Measurements from ENCODE around the gene ROBO2.

Gene ROBO2

GRCh38 chr3:77320514-77320913, 280.6 kb downstream of the ROBO2 start:
- peak in 1 of 2 experiments; percentile 37 for DNase-seq (ENCODE audit: low read depth in 1 of 2, low spot score in 1 of 2)
- in situ Hi-C loops (cut with HindIII; ENCODE audit: low pct_unique_long_range_greater_than_20kb, low sequenced_read_pairs), result no loop called here
- TF ChIP-seq JUND (IDR thresholded peaks at IDR 0.05; ENCODE audit: low read depth), result no peak

GRCh38 chr3:77321646-77322045, 281.7 kb downstream of the ROBO2 start:
- in situ Hi-C loops (cut with HindIII; ENCODE audit: low pct_unique_long_range_greater_than_20kb, low sequenced_read_pairs), result no loop called here
- no peak for TF ChIP-seq JUND (IDR thresholded peaks at IDR 0.05; ENCODE audit: low read depth)
- no peak for DNase-seq (ENCODE audit: low read depth in 1 of 2, low spot score in 1 of 2)

DNA sequence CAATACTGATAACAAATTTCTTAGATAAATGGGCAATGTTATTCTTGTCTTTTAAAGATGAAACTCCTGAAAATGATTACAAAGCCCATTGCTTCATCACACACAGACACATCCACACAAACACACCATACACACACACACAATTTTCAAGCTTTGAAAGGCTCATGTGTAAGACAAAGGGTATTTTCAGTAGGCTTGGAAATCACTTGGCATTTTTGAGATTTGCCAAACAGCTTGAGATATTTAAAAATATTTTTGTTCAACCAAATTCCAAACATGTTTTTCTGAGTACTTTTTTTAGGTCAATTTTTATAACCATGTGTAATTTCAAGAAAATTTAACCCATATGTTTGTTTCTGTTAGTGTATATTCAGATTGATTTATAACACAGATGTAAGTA, 283.7 kb downstream of the ROBO2 start:
- in situ Hi-C loops (cut with HindIII; ENCODE audit: low pct_unique_long_range_greater_than_20kb, low sequenced_read_pairs), result no loop called here
- TF ChIP-seq JUND (IDR thresholded peaks at IDR 0.05; ENCODE audit: low read depth), result no peak
- DNase-seq (ENCODE audit: low read depth in 1 of 2, low spot score in 1 of 2), result no peak

- no peak for TF ChIP-seq JUND (IDR thresholded peaks at IDR 0.05; ENCODE audit: low read depth)
- in situ Hi-C loops (cut with HindIII; ENCODE audit: low pct_unique_long_range_greater_than_20kb, low sequenced_read_pairs), result no loop called here
Measured at GRCh38 chr3:77324105-77324504, 284.2 kb downstream of the ROBO2 start.

DNA sequence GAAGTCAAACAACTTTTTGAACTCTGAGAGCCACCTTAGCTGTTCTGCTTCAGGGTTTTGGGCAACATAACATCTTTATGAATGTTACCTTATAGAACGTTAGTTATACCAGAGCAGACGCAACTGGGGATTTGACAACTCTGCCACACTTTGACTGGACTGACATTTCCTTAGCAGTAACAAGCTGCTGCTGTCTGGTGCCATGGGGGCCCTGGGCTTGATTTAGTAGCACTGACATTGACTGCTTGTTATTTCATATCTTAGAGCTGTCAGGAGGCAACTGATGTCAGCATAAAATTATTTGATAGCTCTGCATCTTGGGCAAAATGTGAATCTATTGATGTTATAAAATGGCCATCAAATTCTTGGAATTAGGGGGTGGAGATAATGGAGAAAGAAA, 285.4 kb downstream of the ROBO2 start:
- in situ Hi-C loops (cut with HindIII; ENCODE audit: low pct_unique_long_range_greater_than_20kb, low sequenced_read_pairs), result no loop called here
- no peak for TF ChIP-seq JUND (IDR thresholded peaks at IDR 0.05; ENCODE audit: low read depth)
- no peak for DNase-seq (ENCODE audit: low read depth in 1 of 2, low spot score in 1 of 2)

More at GRCh38 chr3:77324105-77324504, 284.2 kb downstream of the ROBO2 start:
- no peak for DNase-seq (ENCODE audit: low read depth in 1 of 2, low spot score in 1 of 2)

DNA sequence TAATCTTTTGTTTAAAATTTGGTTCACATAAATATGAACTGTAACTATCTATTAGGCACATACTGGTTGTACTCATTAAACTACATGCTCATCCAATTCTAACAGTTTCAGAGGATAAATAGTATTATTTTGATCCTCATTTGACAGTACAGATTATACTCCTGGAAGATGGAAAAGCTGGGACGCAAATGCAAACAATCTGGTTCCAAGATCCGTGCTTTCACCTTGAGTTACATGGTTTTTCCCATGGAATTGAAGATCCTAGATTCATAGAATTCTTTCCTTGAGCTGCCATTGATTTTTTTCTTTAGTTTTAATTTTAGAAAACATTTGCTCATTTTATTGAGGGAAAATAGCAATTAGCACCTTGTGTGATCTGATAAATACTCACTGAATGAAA, 285.8 kb downstream of the ROBO2 start:
- in situ Hi-C loops (cut with HindIII; ENCODE audit: low pct_unique_long_range_greater_than_20kb, low sequenced_read_pairs), result no loop called here
- no peak for TF ChIP-seq JUND (IDR thresholded peaks at IDR 0.05; ENCODE audit: low read depth)
- no peak for DNase-seq (ENCODE audit: low read depth in 1 of 2, low spot score in 1 of 2)

GRCh38 chr3:77326586-77326985, 286.7 kb downstream of the ROBO2 start:
- DNase-seq (ENCODE audit: low read depth in 1 of 2, low spot score in 1 of 2), result no peak
- in situ Hi-C loops (cut with HindIII; ENCODE audit: low pct_unique_long_range_greater_than_20kb, low sequenced_read_pairs), result no loop called here
- no peak for TF ChIP-seq JUND (IDR thresholded peaks at IDR 0.05; ENCODE audit: low read depth)

GRCh38 chr3:77328690-77329089, 288.8 kb downstream of the ROBO2 start:
- TF ChIP-seq JUND (IDR thresholded peaks at IDR 0.05; ENCODE audit: low read depth), result no peak
- in situ Hi-C loops (cut with HindIII; ENCODE audit: low pct_unique_long_range_greater_than_20kb, low sequenced_read_pairs), result no loop called here
- no peak for DNase-seq (ENCODE audit: low read depth in 1 of 2, low spot score in 1 of 2)

DNA sequence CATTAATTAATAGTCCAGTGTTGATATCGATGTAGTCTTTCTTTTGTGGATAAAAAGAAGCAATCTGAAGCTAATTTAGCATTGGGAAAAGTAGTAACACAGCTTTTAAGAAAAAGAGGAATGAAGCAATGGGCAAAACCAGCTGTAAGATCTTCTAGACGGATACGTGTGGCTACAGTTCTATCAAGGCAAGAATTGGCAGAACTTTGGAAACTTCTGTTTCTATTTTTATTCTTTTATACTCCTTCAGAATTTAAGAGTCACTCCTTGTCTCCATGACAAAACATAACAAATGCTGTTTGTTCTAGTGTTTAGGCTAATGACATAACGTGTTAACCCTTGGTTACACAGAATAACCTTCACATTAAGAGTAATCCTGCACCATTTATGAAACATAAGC, 289.2 kb downstream of the ROBO2 start:
- DNase-seq (ENCODE audit: low read depth in 1 of 2, low spot score in 1 of 2), result no peak
- in situ Hi-C loops (cut with HindIII; ENCODE audit: low pct_unique_long_range_greater_than_20kb, low sequenced_read_pairs), result no loop called here
- no peak for TF ChIP-seq JUND (IDR thresholded peaks at IDR 0.05; ENCODE audit: low read depth)

- DNase-seq (ENCODE audit: low read depth in 1 of 2, low spot score in 1 of 2), result peak in 1 of 2 experiments; percentile 51
- peak; percentile 50; the same call in 1 of the 2 replicates for TF ChIP-seq JUND (IDR thresholded peaks at IDR 0.05; ENCODE audit: low read depth)
- in situ Hi-C loops (cut with HindIII; ENCODE audit: low pct_unique_long_range_greater_than_20kb, low sequenced_read_pairs), result no loop called here
Measured at GRCh38 chr3:77338195-77338594, 298.3 kb downstream of the ROBO2 start.

DNA sequence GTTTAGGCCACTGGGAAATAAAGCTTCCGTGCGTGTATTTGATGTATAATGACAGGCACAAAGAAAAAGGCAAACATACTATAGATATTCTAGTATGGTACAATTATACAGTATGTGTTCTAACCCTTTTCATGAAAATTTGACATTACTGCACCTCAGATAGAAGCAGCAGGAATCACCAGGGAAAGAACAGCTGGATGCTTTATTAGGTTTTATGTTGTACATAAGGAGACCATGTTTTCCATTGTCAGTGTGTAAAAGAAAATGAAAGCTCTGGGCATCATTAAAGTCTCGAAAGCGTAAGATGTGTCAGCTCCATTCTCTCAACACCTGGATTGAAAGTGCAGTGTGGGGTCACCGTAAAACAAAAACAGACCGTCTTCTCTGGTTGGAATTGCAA, 302.1 kb downstream of the ROBO2 start:
- in situ Hi-C loops (cut with HindIII; ENCODE audit: low pct_unique_long_range_greater_than_20kb, low sequenced_read_pairs), result no loop called here
- TF ChIP-seq JUND (IDR thresholded peaks at IDR 0.05; ENCODE audit: low read depth), result no peak
- no peak for DNase-seq (ENCODE audit: low read depth in 1 of 2, low spot score in 1 of 2)

DNA sequence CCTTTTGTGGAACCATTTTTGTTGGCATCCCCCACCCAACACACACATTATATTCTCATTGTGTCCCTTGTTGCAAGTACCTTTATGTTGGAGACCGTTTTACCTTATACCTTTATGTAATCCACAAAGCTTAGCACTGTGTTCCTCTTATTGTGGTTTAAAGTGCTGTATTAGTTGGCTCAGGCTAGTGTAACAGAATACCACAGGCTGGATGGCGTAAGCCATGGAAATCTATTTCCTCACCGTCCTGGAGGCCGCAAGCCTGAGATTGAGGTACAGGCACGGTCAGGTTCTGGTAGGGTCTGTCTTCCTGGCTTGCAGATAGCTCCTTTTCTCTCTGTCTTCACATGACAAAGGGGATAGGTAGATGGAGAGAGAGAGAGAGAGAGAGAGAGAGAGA, 302.8 kb downstream of the ROBO2 start:
- DNase-seq (ENCODE audit: low read depth in 1 of 2, low spot score in 1 of 2), result no peak
- in situ Hi-C loops (cut with HindIII; ENCODE audit: low pct_unique_long_range_greater_than_20kb, low sequenced_read_pairs), result no loop called here
- no peak for TF ChIP-seq JUND (IDR thresholded peaks at IDR 0.05; ENCODE audit: low read depth)

DNA sequence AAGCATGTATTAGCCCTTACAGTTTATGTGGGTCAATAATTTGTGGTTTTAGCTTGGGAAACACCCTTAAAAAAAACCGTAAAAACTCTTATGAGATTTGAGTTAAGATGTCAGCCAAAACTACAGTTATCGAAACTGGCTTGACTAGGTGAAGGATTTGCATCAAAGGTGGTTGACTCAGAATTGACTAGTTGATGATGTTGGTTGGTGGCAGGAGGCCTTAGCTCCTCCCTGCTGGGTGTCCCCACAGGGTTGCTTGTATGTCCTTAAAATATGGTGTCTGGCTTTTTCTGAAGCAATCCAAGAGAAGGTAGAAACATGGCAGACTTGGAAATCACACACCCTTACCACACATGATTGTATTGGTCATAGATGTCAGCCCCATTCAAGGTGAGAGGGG, 305.1 kb downstream of the ROBO2 start:
- DNase-seq (ENCODE audit: low read depth in 1 of 2, low spot score in 1 of 2), result no peak
- no peak for TF ChIP-seq JUND (IDR thresholded peaks at IDR 0.05; ENCODE audit: low read depth)
- in situ Hi-C loops (cut with HindIII; ENCODE audit: low pct_unique_long_range_greater_than_20kb, low sequenced_read_pairs), result no loop called here

DNA sequence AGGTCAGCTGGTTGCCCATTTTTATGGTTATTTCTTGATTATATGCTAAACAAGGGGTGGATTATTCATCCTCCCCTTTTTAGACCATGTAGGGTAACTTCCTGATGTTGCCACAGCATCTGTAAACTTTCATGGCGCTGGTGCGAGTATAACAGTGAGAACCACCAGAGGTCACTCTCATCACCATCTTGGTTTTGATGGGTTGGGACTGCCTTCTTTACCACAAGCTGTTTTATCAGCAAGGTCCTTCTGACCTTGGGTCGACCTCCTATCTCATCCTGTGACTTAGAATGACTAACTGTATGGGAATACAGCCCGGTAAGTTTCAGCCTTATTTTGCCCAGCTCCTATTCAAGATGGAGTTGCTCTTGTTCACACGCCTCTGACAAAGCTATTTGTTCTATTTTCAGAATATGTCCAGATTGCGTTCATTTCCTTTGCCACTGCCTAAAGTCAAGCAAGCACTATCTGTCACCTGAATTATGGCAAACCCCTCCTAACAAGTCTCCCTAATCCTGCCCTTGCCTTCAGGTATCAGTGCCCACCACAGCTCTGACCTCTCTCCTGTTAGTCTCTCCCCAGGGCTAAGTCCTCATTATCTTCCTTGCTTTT, 308.5 kb downstream of the ROBO2 start:
- peak in 1 of 2 experiments; percentile 36 for DNase-seq (ENCODE audit: low read depth in 1 of 2, low spot score in 1 of 2)
- no peak for TF ChIP-seq JUND (IDR thresholded peaks at IDR 0.05; ENCODE audit: low read depth)
- in situ Hi-C loops (cut with HindIII; ENCODE audit: low pct_unique_long_range_greater_than_20kb, low sequenced_read_pairs), result no loop called here

Measured in T47D (cell line).